ENCODE data around the gene KLHL13.

- no peak for TF ChIP-seq CTCF (IDR thresholded peaks at IDR 0.05; ENCODE audit: insufficient read depth, low read depth, low read length)
- TF ChIP-seq EZH2 (IDR thresholded peaks at IDR 0.05; ENCODE audit: insufficient read depth, low read length) = no peak
Observed at GRCh38 chrX:118016422-118016821, 100.2 kb downstream of the KLHL13 start.
